Mesenchymal stem cell (in vitro differentiated cells and primary cell): ENCODE data around the gene HNF1B.
"Not testable (repeated sequence)": the region's sequence is repeated elsewhere in the genome, so short reads cannot be mapped to it uniquely, and the experiment has no call there.

Experiments used
- DNase-seq: peaks from one replicate; pipeline ENCODE4 v3.0.0-alpha.2; 2013
- H2AFZ ChIP-seq: one replicate; pipeline ENCODE4 v1.6.1; 2013; ENCODE audit warnings: low read depth, mild to moderate bottlenecking, control low read depth, inconsistent platforms, low read length, moderate library complexity
- H2AK5ac ChIP-seq: 2 replicates; pipeline ENCODE4 v1.6.1; 2013; ENCODE audit warnings: low read length, moderate library complexity, mild to moderate bottlenecking, inconsistent platforms; ENCODE audit not compliant: severe bottlenecking
- H2BK120ac ChIP-seq: one replicate; pipeline ENCODE4 v1.6.1; 2013; ENCODE audit warnings: low read depth, mild to moderate bottlenecking, inconsistent platforms, low read length, moderate library complexity
- H2BK12ac ChIP-seq, 2 experiments: one replicate each; pipeline ENCODE4 v1.6.1; 2013; ENCODE audit warnings: inconsistent platforms in 2 of 2, low read length in 2 of 2, mild to moderate bottlenecking in 2 of 2, moderate library complexity in 2 of 2, control low read depth in 1 of 2
- H2BK15ac ChIP-seq: one replicate; pipeline ENCODE4 v1.6.1; 2013; ENCODE audit warnings: mild to moderate bottlenecking, low read depth, inconsistent platforms; ENCODE audit not compliant: poor library complexity, severe bottlenecking
- H2BK5ac ChIP-seq: 2 replicates; pipeline ENCODE4 v1.6.1; 2013; ENCODE audit warnings: low read depth, mild to moderate bottlenecking, low read length, control low read depth, inconsistent platforms; ENCODE audit not compliant: poor library complexity, severe bottlenecking
- H3K14ac ChIP-seq, 2 experiments: one replicate each; pipeline ENCODE4 v1.6.1; 2013; ENCODE audit warnings: inconsistent platforms in 2 of 2, low read length in 2 of 2, control low read depth in 1 of 2, mild to moderate bottlenecking in 1 of 2, moderate library complexity in 1 of 2
- H3K18ac ChIP-seq, 2 experiments: one replicate each; pipeline ENCODE4 v1.6.1; 2013; ENCODE audit warnings: inconsistent platforms in 2 of 2, low read length in 2 of 2, control low read depth in 1 of 2, low read depth in 1 of 2, mild to moderate bottlenecking in 1 of 2
- H3K23ac ChIP-seq, 2 experiments: one replicate each; pipeline ENCODE4 v1.6.1; 2013; ENCODE audit warnings: inconsistent platforms in 2 of 2, low read length in 2 of 2, mild to moderate bottlenecking in 2 of 2, moderate library complexity in 2 of 2, control low read depth in 1 of 2
- H3K27ac ChIP-seq: 2 replicates; pipeline ENCODE4 v1.5.1; 2013; ENCODE audit warnings: mild to moderate bottlenecking, moderate library complexity, low read length, control low read depth, inconsistent platforms; ENCODE audit not compliant: poor library complexity, severe bottlenecking
- H3K27me3 ChIP-seq, 2 experiments: 2 replicates each; pipeline versions ENCODE4 v1.6.1 to v1.7.0; 2013; ENCODE audit warnings: low read length in 2 of 2, mild to moderate bottlenecking in 2 of 2, moderate library complexity in 2 of 2, control low read depth in 1 of 2, inconsistent platforms in 1 of 2; ENCODE audit not compliant: control insufficient read depth in 1 of 2, insufficient read depth in 1 of 2
- H3K36me3 ChIP-seq, 2 experiments: 2 replicates each; pipeline versions ENCODE4 v1.6.1 to v1.7.0; 2013; ENCODE audit warnings: low read length in 2 of 2, control low read depth in 1 of 2, inconsistent platforms in 1 of 2, low read depth in 1 of 2, mild to moderate bottlenecking in 1 of 2; ENCODE audit not compliant: insufficient read depth in 2 of 2, control insufficient read depth in 1 of 2
- H3K4ac ChIP-seq, 2 experiments: one replicate each; pipeline ENCODE4 v1.6.1; 2013; ENCODE audit warnings: inconsistent platforms in 2 of 2, low read length in 2 of 2, mild to moderate bottlenecking in 2 of 2, moderate library complexity in 2 of 2, control low read depth in 1 of 2, low read depth in 1 of 2
- H3K4me1 ChIP-seq: 2 replicates; pipeline ENCODE4 v1.6.1; 2013; ENCODE audit warnings: low read depth, low read length, control low read depth; ENCODE audit not compliant: control insufficient read depth, insufficient read depth
- H3K4me2 ChIP-seq: 2 replicates; pipeline ENCODE4 v1.6.1; 2013; ENCODE audit warnings: low read length, mild to moderate bottlenecking, inconsistent platforms; ENCODE audit not compliant: poor library complexity, severe bottlenecking
- H3K4me3 ChIP-seq, 2 experiments: 2 replicates each; pipeline versions ENCODE4 v1.5.1 to v1.7.0; 2013; ENCODE audit warnings: low read length in 2 of 2, mild to moderate bottlenecking in 2 of 2, control low read depth in 1 of 2, low read depth in 1 of 2; ENCODE audit not compliant: insufficient read depth in 1 of 2
- H3K79me1 ChIP-seq: replicated peaks from 2 replicates; pipeline ENCODE4 v1.6.1; 2013; ENCODE audit warnings: mild to moderate bottlenecking, control low read depth, low read length, inconsistent platforms; ENCODE audit not compliant: poor library complexity, severe bottlenecking
- H3K9ac ChIP-seq: 2 replicates; pipeline ENCODE4 v1.7.0; 2013; ENCODE audit warnings: mild to moderate bottlenecking, low read length, moderate library complexity
- H3K9me3 ChIP-seq: 2 replicates; pipeline ENCODE4 v1.7.0; 2013; ENCODE audit warnings: mild to moderate bottlenecking, low read length; ENCODE audit not compliant: control insufficient read depth
- H4K8ac ChIP-seq: one replicate; pipeline ENCODE4 v1.6.1; 2013; ENCODE audit warnings: inconsistent platforms, mild to moderate bottlenecking, low read length, moderate library complexity
- H4K91ac ChIP-seq: one replicate; pipeline ENCODE4 v1.6.1; 2013; ENCODE audit warnings: mild to moderate bottlenecking, low read length, inconsistent platforms
- WGBS: methylation state at CpG from one replicate; pipeline ENCODE4 v1.1.7; 2013; ENCODE audit warnings: mixed read lengths; 5-methylcytosine and 5-hydroxymethylcytosine counted together

The HNF1B gene

DNA sequence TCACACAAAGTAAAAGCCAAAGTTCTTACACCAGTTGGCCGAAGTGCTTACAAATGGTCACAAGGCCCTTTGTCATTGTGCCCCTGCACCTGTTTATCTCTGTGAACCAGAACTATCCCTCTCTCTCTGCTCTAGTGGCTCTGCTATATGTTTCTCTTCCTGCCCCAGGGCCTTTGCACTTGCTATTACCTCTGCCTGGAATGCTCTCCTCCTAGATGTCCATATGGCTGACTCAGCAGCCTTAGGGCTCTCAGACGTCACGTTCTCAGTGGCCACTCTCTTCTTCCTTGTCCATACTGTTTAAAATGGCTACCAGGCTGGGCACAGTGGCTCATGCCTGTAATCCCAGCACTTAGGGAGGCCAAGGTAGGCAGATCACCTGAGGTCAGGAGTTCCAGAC is 62.9 kb downstream of the HNF1B start:
- no peak overlapping the region for H2AFZ ChIP-seq
- H3K27ac ChIP-seq: no peak overlapping the region
- H3K18ac ChIP-seq: no peak overlapping the region
- H2AK5ac ChIP-seq: no peak overlapping the region
- no peak overlapping the region for H3K4me3 ChIP-seq
- no peak overlapping the region for H2BK5ac ChIP-seq
- no peak for DNase-seq
- H3K9me3 ChIP-seq: peaks cover 2% of the 10 kb centered on the region
- no peak overlapping the region for H3K4me2 ChIP-seq
- no peak overlapping the region for H2BK12ac ChIP-seq
- no peak overlapping the region for H4K91ac ChIP-seq
- no peaks in the 10 kb centered on the region for H3K79me1 ChIP-seq
- no peak overlapping the region for H4K8ac ChIP-seq
- H2BK120ac ChIP-seq: no peak overlapping the region
- peaks cover 0 to 11% of the 10 kb centered on the region in 2 experiments for H3K36me3 ChIP-seq
- no peak overlapping the region for H2BK15ac ChIP-seq
- no peak overlapping the region for H3K23ac ChIP-seq
- H3K9ac ChIP-seq: no peak overlapping the region
- peaks cover 1% of the 10 kb centered on the region for H3K4me1 ChIP-seq
- H3K14ac ChIP-seq: no peak overlapping the region
- H3K4ac ChIP-seq: no peak overlapping the region
- peaks cover 0 to 22% of the 10 kb centered on the region in 2 experiments for H3K27me3 ChIP-seq
- 86% methylated on average over 3 of the region's 3 CpGs for WGBS

DNA sequence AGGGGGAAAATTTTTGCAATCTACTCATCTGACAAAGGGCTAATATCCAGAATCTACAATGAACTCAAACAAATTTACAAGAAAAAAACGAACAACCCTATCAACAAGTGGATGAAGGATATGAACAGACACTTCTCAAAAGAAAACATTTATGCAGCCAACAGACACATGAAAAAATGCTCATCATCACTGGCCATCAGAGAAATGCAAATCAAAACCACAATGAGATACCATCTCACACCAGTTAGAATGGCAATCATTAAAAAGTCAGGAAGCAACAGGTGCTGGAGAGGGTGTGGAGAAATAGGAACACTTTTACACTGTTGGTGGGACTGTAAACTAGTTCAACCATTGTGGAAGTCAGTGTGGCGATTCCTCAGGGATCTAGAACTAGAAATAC is 64.9 kb downstream of the HNF1B start:
- peaks cover 0 to 26% of the 10 kb centered on the region in 2 experiments for H3K27me3 ChIP-seq
- not testable (repeated sequence) for H3K79me1 ChIP-seq, H4K91ac ChIP-seq, H3K14ac ChIP-seq, H3K27ac ChIP-seq, H3K9ac ChIP-seq, H3K4me2 ChIP-seq, H3K4me3 ChIP-seq, H2BK12ac ChIP-seq, H3K23ac ChIP-seq, H2BK5ac ChIP-seq, H3K4me1 ChIP-seq, H3K18ac ChIP-seq, H3K36me3 ChIP-seq, DNase-seq, H2AK5ac ChIP-seq, H3K4ac ChIP-seq, H2AFZ ChIP-seq, H4K8ac ChIP-seq, H2BK15ac ChIP-seq, H3K9me3 ChIP-seq, H2BK120ac ChIP-seq
- no CpG with 5 or more reads among the region's 2 CpGs for WGBS

DNA sequence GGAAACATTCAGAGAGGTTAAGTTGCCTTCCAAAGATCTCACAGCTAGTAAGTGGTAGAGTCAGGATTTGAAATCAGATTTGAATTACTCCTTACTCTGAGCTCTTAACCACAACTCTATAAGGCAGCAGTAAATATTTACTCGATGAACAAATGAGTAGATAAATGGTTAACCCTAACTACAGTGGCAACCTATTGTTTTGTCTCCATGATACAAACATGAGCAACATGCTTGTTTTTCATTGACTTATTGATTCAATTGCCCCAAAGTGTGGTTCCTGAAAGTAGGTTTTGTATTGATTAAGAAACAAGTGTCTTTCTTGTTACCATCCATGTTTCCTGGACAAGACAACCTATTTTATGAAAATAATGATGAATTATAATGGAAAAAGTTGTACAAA is 66.8 kb downstream of the HNF1B start:
- Histone ChIP-seq H3K79me1 (no peaks in the 10 kb centered on the region), H2AK5ac (no peak overlapping the region), H4K91ac (no peak overlapping the region), H3K4me3 (no peak overlapping the region), H2BK120ac (no peak overlapping the region), H3K4ac (no peak overlapping the region), H3K4me2 (no peak overlapping the region), H2BK5ac (no peak overlapping the region), H3K18ac (no peak overlapping the region), H2BK12ac (no peak overlapping the region), H3K27me3 (peaks cover 0 to 26% of the 10 kb centered on the region in 2 experiments), H3K9me3 (peaks cover 2% of the 10 kb centered on the region), H3K27ac (no peak overlapping the region), H3K36me3 (no peaks in the 10 kb centered on the region), H3K4me1 (peaks cover 6% of the 10 kb centered on the region), H3K9ac (no peak overlapping the region), H3K14ac (no peak overlapping the region), H2BK15ac (no peak overlapping the region), H3K23ac (no peak overlapping the region), H4K8ac (no peak overlapping the region), H2AFZ (no peak overlapping the region)
- no peak for DNase-seq
- 100% methylated on average over 1 of the region's 1 CpG for WGBS

DNA sequence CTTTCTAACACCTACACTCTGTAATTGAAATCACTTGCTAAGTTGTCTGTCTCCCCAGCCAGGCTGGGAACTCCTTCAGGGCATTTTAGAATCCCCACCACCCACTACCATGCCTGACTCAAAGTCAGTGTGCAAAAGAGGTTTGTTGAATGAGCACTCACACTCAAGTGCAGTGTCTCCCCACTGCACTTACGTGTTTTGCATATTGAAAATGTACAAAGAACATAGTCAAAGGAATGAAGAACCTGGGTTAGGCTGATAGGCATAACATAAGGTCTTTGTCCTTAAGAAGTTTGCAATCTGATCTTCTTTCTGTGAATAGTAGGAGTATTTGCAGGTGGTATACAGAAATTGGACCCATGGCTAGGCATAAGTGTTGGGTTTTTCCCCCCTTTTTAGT is 67.8 kb downstream of the HNF1B start:
- Histone ChIP-seq H3K4ac (no peak overlapping the region), H3K4me3 (no peak overlapping the region), H3K9me3 (peaks cover 2% of the 10 kb centered on the region), H3K27ac (no peak overlapping the region), H2BK5ac (no peak overlapping the region), H3K4me2 (no peak overlapping the region), H3K36me3 (no peaks in the 10 kb centered on the region), H2AFZ (no peak overlapping the region), H3K79me1 (no peaks in the 10 kb centered on the region), H2BK15ac (no peak overlapping the region), H3K14ac (no peak overlapping the region), H2AK5ac (no peak overlapping the region), H3K23ac (no peak overlapping the region), H3K4me1 (peaks cover 12% of the 10 kb centered on the region), H4K91ac (no peak overlapping the region), H3K27me3 (peaks cover 0 to 26% of the 10 kb centered on the region in 2 experiments), H2BK120ac (no peak overlapping the region), H3K18ac (no peak overlapping the region), H4K8ac (no peak overlapping the region), H3K9ac (no peak overlapping the region), H2BK12ac (no peak overlapping the region)
- DNase-seq: no peak
- WGBS: 93% methylated on average over 1 of the region's 1 CpG
